Transverse colon (tissue), 4 donors: ENCODE results near the gene PNCK. TPM values are rescaled to one million over a fixed set of nuclear protein-coding genes. Genes with fewer than 3 reads are reported as not detected.
A peak's percentile ranks its signal among the peaks of the same experiment; 100 is the strongest.
"Not testable (repeated sequence)": the region's sequence is repeated elsewhere in the genome, so short reads cannot be mapped to it uniquely, and the experiment has no call there.

Experiments
- DNase-seq: peaks from one replicate; pipeline ENCODE4 v3.0.0-alpha.2; 2019
- H3K27ac ChIP-seq, 4 donors: fragments of 200-600 bp; sonication (generic); 2 replicates each; pipeline ENCODE4 v1.5.1; 2016 to 2018; ENCODE audit warnings: inconsistent platforms in 4 of 4
- H3K27me3 ChIP-seq: fragments of 200-600 bp; sonication (generic); 2 replicates; pipeline ENCODE4 v1.5.1; 2017; ENCODE audit warnings: inconsistent platforms
- H3K36me3 ChIP-seq, 4 donors: fragments of 200-600 bp; sonication (generic); 2 replicates each; pipeline ENCODE4 v1.5.1; 2017 to 2019; ENCODE audit warnings: inconsistent platforms in 4 of 4
- H3K4me1 ChIP-seq, 4 donors: fragments of 200-600 bp; sonication (generic); 2 replicates each; pipeline ENCODE4 v1.5.1; 2017 to 2020; ENCODE audit warnings: inconsistent platforms in 4 of 4
- H3K4me3 ChIP-seq, 4 donors: fragments of 200-600 bp; sonication (generic); 1 replicate in 1 of 4; 2 replicates in 3 of 4; pipeline versions ENCODE4 v1.5.1 to v1.6.1; 2017 to 2019; ENCODE audit warnings: inconsistent platforms in 4 of 4
- H3K9me3 ChIP-seq, 2 donors: fragments of 200-600 bp; sonication (generic); 2 replicates each; pipeline ENCODE4 v1.5.1; 2017 to 2019; ENCODE audit warnings: inconsistent platforms in 2 of 2
- EP300 ChIP-seq: sonication (generic); formaldehyde crosslinking; IDR thresholded peaks from one replicate; pipeline ENCODE4 v1.6.1; 2017; ENCODE audit warnings: antibody characterized with exemption, low read depth
- POLR2A ChIP-seq: fragments of 450-650 bp; IDR thresholded peaks from one replicate; pipeline ENCODE4 v1.6.1; 2016; ENCODE audit warnings: antibody characterized with exemption, mild to moderate bottlenecking, moderate library complexity
- POLR2AphosphoS5 ChIP-seq, 3 donors: sonication (generic); formaldehyde crosslinking; IDR thresholded peaks; one replicate each; pipeline ENCODE4 v1.6.1; 2016; ENCODE audit warnings: antibody characterized with exemption in 3 of 3
- WGBS, 2 donors: methylation state at CpG; one replicate each; pipeline ENCODE4 v1.1.5; 2018; ENCODE audit warnings: low coverage in 1 of 2; 5-methylcytosine and 5-hydroxymethylcytosine counted together
- in situ Hi-C, 4 donors: fragments of 200-750 bp; cut with MboI; loops; one replicate each; pipeline versions ENCODE4 v1.15.0 to v1.15.1; 2017; ENCODE audit warnings: low sequenced_read_pairs in 3 of 4, low pct_ligation_motif_present in 1 of 4, low pct_unique_long_range_greater_than_20kb in 1 of 4
- intact Hi-C: fragments of 100-400 bp; cut with DNase I; formaldehyde crosslinking; loops from one replicate; pipeline ENCODE4 v1.15.1; 2023; ENCODE audit warnings: low total_unique reads
- total RNA-seq, 4 donors: library from RNA; depleted of rRNA; stranded (reverse); fragments of >200 nt; gene quantifications; one replicate each; pipeline ENCODE4 v1.1.0, GENCODE V29; 2016
- TF ChIP-seq, protein P1 (sequence below), 5 experiments: fragments of 200-600 bp in 3 of 5; fragments of 450-650 bp in 2 of 5; sonication (generic) in 3 of 5; IDR thresholded peaks; 1 replicate in 2 of 5; 2 replicates in 3 of 5; pipeline ENCODE4 v1.5.1; 2016 to 2017; ENCODE audit warnings: antibody characterized with exemption in 5 of 5, inconsistent platforms in 3 of 5, mild to moderate bottlenecking in 2 of 5, moderate library complexity in 1 of 5

PNCK gene
- total RNA-seq, 4 donors from 2014 or later: 6.5 to 74.4 (median 7.9) TPM; not detected in 1

DNA sequence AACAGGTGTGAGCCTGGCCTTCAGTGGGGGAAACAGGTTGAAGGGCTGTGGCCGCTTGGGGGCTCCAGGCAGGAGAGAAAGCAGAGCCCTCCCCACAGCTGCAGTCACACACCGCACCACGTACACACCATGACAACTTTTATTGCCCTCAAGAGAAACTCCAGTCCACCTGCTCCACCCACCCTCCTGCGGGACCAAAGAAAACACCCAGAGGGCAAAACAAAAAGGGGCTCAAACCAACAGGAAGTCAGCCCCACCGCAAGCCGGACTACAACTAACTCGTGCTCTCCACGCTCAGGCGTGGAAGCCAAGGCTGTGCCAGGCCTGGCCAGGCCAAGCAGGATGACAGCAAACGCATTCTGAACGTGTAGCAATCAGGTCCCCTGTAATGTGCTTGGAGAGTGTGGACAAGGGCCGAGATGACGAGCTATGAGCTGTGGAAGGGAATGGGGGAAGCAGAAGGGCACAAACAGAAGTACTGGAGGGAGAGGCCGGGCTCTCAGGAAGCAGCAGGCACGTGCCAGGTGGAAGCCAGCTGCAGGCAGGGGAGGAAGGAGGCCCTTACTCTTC is 26.8 kb upstream of the PNCK start:
- Histone ChIP-seq H3K27ac (peak overlapping the region; percentile 86 to 88 (median 87)), H3K27me3 (no peaks in the 10 kb centered on the region), H3K4me1 (peaks cover 6 to 52% (median 31%) of the 10 kb centered on the region in 4 donors), H3K4me3 (no peak overlapping the region), H3K36me3 (no peaks in the 10 kb centered on the region), H3K9me3 (no peaks in the 10 kb centered on the region)
- no peak for DNase-seq
- intact Hi-C loops (no loop called here), in situ Hi-C loops (no loop called here)
- 64% methylated on average over 15 of the region's 15 CpGs; no CpG with 5 or more reads in 1 of the 2 donors for WGBS, 2 donors
- no peak for TF ChIP-seq EP300
- no peak for TF ChIP-seq POLR2A
- no peak for TF ChIP-seq POLR2AphosphoS5 (IDR thresholded peaks at IDR 0.05)

GRCh38 chrX:153699784-153700371 is 26.3 kb upstream of the PNCK start:
- H3K27me3 ChIP-seq, H3K9me3 ChIP-seq, H3K4me3 ChIP-seq, in situ Hi-C loops, intact Hi-C loops, H3K36me3 ChIP-seq: not testable (repeated sequence)
- Histone ChIP-seq H3K4me1 (peaks cover 6 to 54% (median 31%) of the 10 kb centered on the region in 4 donors), H3K27ac (peak overlapping the region; percentile 86 to 88 (median 87))
- 55% methylated on average over 12 of the region's 18 CpGs; no CpG with 5 or more reads in 1 of the 2 donors for WGBS, 2 donors
- TF ChIP-seq POLR2AphosphoS5 (IDR thresholded peaks at IDR 0.05): peak in 1 of 3 donors; percentile 17
- DNase-seq: peak; percentile 72

- peak; percentile 63 for DNase-seq
- H3K9me3 ChIP-seq, in situ Hi-C loops, H3K27me3 ChIP-seq, H3K36me3 ChIP-seq, H3K4me3 ChIP-seq, intact Hi-C loops: not testable (repeated sequence)
- peak; percentile 21 for TF ChIP-seq POLR2A
- peaks cover 6 to 54% (median 31%) of the 10 kb centered on the region in 4 donors for H3K4me1 ChIP-seq
- 58% methylated on average over 14 of the region's 16 CpGs; no CpG with 5 or more reads in 1 of the 2 donors for WGBS, 2 donors
- H3K27ac ChIP-seq: peak overlapping the region; percentile 86 to 88 (median 87)
These were observed 25.7 kb upstream of the PNCK start for GRCh38 chrX:153699210-153699783.

DNA sequence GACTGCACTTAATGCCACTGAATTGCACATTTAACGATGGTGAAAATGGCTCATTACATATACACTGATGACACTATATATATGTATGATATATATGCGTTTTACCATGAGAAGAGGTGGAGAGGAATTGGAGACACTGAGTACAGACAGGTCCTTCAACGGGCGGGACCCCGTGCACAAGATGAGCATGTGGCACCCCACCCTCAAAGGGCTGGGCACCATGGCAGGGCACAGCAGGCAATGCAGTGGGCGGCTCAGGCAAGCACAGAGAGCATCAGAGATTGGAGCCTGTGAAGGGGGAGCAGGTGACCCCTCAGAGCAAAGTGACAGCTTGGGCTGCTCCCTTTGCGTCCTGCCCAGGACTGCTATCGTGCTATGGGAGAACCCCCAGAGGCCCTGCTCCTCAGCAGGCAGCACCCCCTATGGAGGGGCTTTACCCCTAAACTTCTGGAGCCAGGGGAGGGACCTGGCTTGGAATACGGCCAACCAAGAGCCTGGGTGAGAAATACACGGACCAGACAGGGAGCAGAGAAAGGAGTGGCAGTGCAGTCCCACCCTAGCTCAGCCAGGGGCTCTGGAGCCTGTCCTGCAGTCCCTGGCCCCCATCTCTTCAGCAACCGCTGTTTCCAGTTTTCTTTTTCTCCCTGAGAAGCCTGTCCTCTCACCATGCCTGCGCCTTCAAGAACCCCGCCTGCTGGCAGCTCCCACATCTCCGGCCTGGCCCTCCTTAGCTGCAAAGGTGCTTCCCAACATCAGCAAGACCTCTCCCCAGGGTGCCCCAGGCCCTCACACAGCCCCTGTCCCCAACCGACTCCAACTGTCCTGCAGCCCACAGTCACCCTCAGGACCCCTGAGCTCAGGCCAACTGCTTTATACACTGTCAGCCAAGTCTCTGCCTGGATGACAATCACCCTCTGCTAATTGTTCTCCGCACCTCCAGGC is 24.6 kb upstream of the PNCK start:
- intact Hi-C loops: no loop called here
- no peak overlapping the region for H3K4me3 ChIP-seq
- H3K36me3 ChIP-seq: no peaks in the 10 kb centered on the region
- WGBS, 2 donors: 60 to 84% methylated on average over 2 to 15 of the region's 16 CpGs
- H3K4me1 ChIP-seq: peaks cover 6 to 45% (median 24%) of the 10 kb centered on the region in 4 donors
- H3K27me3 ChIP-seq: no peaks in the 10 kb centered on the region
- peak overlapping the region; percentile 86 to 88 (median 87) for H3K27ac ChIP-seq
- no peak for TF ChIP-seq EP300
- TF ChIP-seq, protein P1, sequence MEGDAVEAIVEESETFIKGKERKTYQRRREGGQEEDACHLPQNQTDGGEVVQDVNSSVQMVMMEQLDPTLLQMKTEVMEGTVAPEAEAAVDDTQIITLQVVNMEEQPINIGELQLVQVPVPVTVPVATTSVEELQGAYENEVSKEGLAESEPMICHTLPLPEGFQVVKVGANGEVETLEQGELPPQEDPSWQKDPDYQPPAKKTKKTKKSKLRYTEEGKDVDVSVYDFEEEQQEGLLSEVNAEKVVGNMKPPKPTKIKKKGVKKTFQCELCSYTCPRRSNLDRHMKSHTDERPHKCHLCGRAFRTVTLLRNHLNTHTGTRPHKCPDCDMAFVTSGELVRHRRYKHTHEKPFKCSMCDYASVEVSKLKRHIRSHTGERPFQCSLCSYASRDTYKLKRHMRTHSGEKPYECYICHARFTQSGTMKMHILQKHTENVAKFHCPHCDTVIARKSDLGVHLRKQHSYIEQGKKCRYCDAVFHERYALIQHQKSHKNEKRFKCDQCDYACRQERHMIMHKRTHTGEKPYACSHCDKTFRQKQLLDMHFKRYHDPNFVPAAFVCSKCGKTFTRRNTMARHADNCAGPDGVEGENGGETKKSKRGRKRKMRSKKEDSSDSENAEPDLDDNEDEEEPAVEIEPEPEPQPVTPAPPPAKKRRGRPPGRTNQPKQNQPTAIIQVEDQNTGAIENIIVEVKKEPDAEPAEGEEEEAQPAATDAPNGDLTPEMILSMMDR (IDR thresholded peaks at IDR 0.05): no peak
- no peak for TF ChIP-seq POLR2AphosphoS5 (IDR thresholded peaks at IDR 0.05)
- no peak for TF ChIP-seq POLR2A
- in situ Hi-C loops: no loop called here
- DNase-seq: no peak
- no peaks in the 10 kb centered on the region for H3K9me3 ChIP-seq

GRCh38 chrX:153696986-153697722 is 23.5 kb upstream of the PNCK start:
- H3K9me3 ChIP-seq, H3K4me3 ChIP-seq, DNase-seq, in situ Hi-C loops, H3K27ac ChIP-seq, H3K27me3 ChIP-seq, intact Hi-C loops, H3K36me3 ChIP-seq: not testable (repeated sequence)
- WGBS, 2 donors: 89% methylated on average over 16 of the region's 16 CpGs; no CpG with 5 or more reads in 1 of the 2 donors
- peaks cover 6 to 35% (median 17%) of the 10 kb centered on the region in 4 donors for H3K4me1 ChIP-seq

DNA sequence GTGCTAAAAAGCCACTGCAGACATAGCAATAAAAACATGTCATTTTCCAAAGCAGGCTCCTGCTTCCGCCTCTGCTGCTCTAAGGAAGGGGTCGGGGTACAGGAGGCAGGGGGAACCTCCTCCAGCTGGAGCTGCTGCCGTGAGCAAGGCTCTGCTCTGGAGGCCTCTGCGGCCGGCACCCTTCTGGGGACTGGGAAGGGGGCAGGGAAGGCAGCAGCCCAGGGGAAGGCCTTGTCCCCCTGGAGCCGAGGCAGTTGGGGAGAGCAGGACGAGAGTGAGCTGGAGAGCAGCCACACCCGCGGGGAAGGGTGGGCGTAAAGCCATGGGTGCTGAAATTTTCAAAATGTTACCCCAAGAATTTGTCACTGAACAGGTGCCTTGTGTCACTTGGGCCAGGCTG is 22.9 kb upstream of the PNCK start:
- DNase-seq, H3K27ac ChIP-seq, H3K27me3 ChIP-seq, H3K4me3 ChIP-seq, intact Hi-C loops, H3K36me3 ChIP-seq, H3K9me3 ChIP-seq, in situ Hi-C loops: not testable (repeated sequence)
- peaks cover 6 to 30% (median 17%) of the 10 kb centered on the region in 4 donors for H3K4me1 ChIP-seq
- WGBS, 2 donors: 85% methylated on average over 9 of the region's 10 CpGs; no CpG with 5 or more reads in 1 of the 2 donors
